Testis (tissue), 2 donors: Measurements from ENCODE around the gene LHFPL3.

Experiments
- POLR2A ChIP-seq: fragments of 450-650 bp; IDR thresholded peaks from one replicate; pipeline ENCODE4 v1.6.1; 2017; ENCODE audit warnings: antibody characterized with exemption, mild to moderate bottlenecking, moderate library complexity
- TF ChIP-seq, protein P1 (sequence below), 3 experiments: fragments of 450-650 bp in 2 of 3; fragments of 200-600 bp in 1 of 3; sonication (generic) in 1 of 3; IDR thresholded peaks; one replicate each; pipeline ENCODE4 v1.5.1; 2016 to 2019; ENCODE audit warnings: antibody characterized with exemption in 3 of 3, mild to moderate bottlenecking in 2 of 3, moderate library complexity in 1 of 3

GRCh38 chr7:104524853-104525252 lies 196.4 kb downstream of the LHFPL3 start:
- TF ChIP-seq, protein P1, sequence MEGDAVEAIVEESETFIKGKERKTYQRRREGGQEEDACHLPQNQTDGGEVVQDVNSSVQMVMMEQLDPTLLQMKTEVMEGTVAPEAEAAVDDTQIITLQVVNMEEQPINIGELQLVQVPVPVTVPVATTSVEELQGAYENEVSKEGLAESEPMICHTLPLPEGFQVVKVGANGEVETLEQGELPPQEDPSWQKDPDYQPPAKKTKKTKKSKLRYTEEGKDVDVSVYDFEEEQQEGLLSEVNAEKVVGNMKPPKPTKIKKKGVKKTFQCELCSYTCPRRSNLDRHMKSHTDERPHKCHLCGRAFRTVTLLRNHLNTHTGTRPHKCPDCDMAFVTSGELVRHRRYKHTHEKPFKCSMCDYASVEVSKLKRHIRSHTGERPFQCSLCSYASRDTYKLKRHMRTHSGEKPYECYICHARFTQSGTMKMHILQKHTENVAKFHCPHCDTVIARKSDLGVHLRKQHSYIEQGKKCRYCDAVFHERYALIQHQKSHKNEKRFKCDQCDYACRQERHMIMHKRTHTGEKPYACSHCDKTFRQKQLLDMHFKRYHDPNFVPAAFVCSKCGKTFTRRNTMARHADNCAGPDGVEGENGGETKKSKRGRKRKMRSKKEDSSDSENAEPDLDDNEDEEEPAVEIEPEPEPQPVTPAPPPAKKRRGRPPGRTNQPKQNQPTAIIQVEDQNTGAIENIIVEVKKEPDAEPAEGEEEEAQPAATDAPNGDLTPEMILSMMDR (IDR thresholded peaks at IDR 0.05) = no peak
- no peak for TF ChIP-seq POLR2A
